Adrenal gland (tissue), 5 donors: ENCODE results near the gene WHRN.

ENCODE experiments used
- POLR2A ChIP-seq, 2 donors: fragments of 450-650 bp; IDR thresholded peaks; one replicate each; pipeline ENCODE4 v1.6.1; 2017; ENCODE audit warnings: antibody characterized with exemption in 2 of 2, mild to moderate bottlenecking in 2 of 2, moderate library complexity in 1 of 2
- TF ChIP-seq, protein P1 (sequence below), 6 experiments: fragments of 450-650 bp in 4 of 6; fragments of 200-600 bp in 2 of 6; sonication (generic) in 1 of 6; IDR thresholded peaks; 1 replicate in 5 of 6; 2 replicates in 1 of 6; pipeline versions ENCODE4 v1.5.1 to v1.8.0; 2016 to 2021; ENCODE audit warnings: antibody characterized with exemption in 6 of 6, mild to moderate bottlenecking in 2 of 6, moderate library complexity in 1 of 6
- donor health status: DM: no; HTN: no; CAD: no.

DNA sequence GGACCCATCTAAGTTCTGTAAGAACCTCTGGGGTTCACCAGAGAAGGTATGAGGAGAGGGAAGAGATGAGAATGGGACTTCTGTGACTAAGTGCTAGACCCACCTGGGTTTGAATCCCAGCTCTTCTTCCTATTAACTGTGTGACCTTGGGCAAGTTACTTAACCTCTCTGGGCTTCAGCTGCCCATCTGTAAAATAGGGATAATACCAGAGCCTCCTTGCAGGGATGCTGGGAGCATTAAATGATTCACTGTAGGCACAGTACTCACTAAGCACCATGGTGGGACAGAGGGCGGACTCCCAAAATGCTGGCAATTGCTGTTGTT is 53.6 kb downstream of the WHRN start:
- TF ChIP-seq, protein P1, sequence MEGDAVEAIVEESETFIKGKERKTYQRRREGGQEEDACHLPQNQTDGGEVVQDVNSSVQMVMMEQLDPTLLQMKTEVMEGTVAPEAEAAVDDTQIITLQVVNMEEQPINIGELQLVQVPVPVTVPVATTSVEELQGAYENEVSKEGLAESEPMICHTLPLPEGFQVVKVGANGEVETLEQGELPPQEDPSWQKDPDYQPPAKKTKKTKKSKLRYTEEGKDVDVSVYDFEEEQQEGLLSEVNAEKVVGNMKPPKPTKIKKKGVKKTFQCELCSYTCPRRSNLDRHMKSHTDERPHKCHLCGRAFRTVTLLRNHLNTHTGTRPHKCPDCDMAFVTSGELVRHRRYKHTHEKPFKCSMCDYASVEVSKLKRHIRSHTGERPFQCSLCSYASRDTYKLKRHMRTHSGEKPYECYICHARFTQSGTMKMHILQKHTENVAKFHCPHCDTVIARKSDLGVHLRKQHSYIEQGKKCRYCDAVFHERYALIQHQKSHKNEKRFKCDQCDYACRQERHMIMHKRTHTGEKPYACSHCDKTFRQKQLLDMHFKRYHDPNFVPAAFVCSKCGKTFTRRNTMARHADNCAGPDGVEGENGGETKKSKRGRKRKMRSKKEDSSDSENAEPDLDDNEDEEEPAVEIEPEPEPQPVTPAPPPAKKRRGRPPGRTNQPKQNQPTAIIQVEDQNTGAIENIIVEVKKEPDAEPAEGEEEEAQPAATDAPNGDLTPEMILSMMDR (IDR thresholded peaks at IDR 0.05), result no peak
- TF ChIP-seq POLR2A (IDR thresholded peaks at IDR 0.05), result no peak
